Measurements from ENCODE around the gene MAP3K5.
"Not testable (repeated sequence)": the region's sequence is repeated elsewhere in the genome, so short reads cannot be mapped to it uniquely, and the experiment has no call there.

Gene MAP3K5

GRCh38 chr6:136590846-136591245 is 201.4 kb downstream of the MAP3K5 start:
- DNase-seq; intact Hi-C loops (cut with DNase I): not testable (repeated sequence)

GRCh38 chr6:136587527-136587926 is 204.8 kb downstream of the MAP3K5 start:
- intact Hi-C loops (cut with DNase I), result no loop called here
- DNase-seq, result no peak

- intact Hi-C loops (cut with DNase I), result no loop called here
- no peak for DNase-seq
These were observed 206.0 kb downstream of the MAP3K5 start for GRCh38 chr6:136586295-136586694.

GRCh38 chr6:136585523-136585922 is 206.8 kb downstream of the MAP3K5 start:
- DNase-seq; intact Hi-C loops (cut with DNase I): not testable (repeated sequence)

- intact Hi-C loops (cut with DNase I); DNase-seq: not testable (repeated sequence)
These were observed 208.0 kb downstream of the MAP3K5 start for GRCh38 chr6:136584290-136584689.

GRCh38 chr6:136582711-136583471 is 209.4 kb downstream of the MAP3K5 start:
- intact Hi-C loops (cut with DNase I), result loop anchor here (2.0 kb wide), 1 partner anchor 210 kb away; the partner anchor contains the start of gene MAP3K5
- DNase-seq, result no peak

- intact Hi-C loops (cut with DNase I), result no loop called here
- DNase-seq, result no peak
These were observed 212.5 kb downstream of the MAP3K5 start for GRCh38 chr6:136579800-136580199.

- DNase-seq, result no peak
- intact Hi-C loops (cut with DNase I), result no loop called here
These were observed 215.5 kb downstream of the MAP3K5 start for GRCh38 chr6:136576821-136577220.

GRCh38 chr6:136571496-136571895 is 220.8 kb downstream of the MAP3K5 start:
- intact Hi-C loops (cut with DNase I), result no loop called here

GRCh38 chr6:136571065-136571464 is 221.2 kb downstream of the MAP3K5 start:
- intact Hi-C loops (cut with DNase I), result no loop called here
- DNase-seq, result no peak

More at GRCh38 chr6:136571496-136571895, 220.8 kb downstream of the MAP3K5 start:
- DNase-seq, result no peak

- DNase-seq, result no peak
- intact Hi-C loops (cut with DNase I), result no loop called here
These were observed 224.1 kb downstream of the MAP3K5 start for GRCh38 chr6:136568129-136568528.

- intact Hi-C loops (cut with DNase I), result no loop called here
- DNase-seq, result no peak
These were observed 224.6 kb downstream of the MAP3K5 start for GRCh38 chr6:136567688-136568087.

- intact Hi-C loops (cut with DNase I), result no loop called here
- no peak for DNase-seq
These were observed 225.4 kb downstream of the MAP3K5 start for GRCh38 chr6:136566851-136567250.

- DNase-seq, result no peak
These were observed 226.2 kb downstream of the MAP3K5 start for GRCh38 chr6:136566007-136566487.

GRCh38 chr6:136564180-136564579 is 228.1 kb downstream of the MAP3K5 start:
- intact Hi-C loops (cut with DNase I), result no loop called here
- no peak for DNase-seq

More at GRCh38 chr6:136566007-136566487, 226.2 kb downstream of the MAP3K5 start:
- intact Hi-C loops (cut with DNase I), result no loop called here

GRCh38 chr6:136563386-136564152 is 228.7 kb downstream of the MAP3K5 start:
- DNase-seq, result no peak
- intact Hi-C loops (cut with DNase I), result no loop called here

- intact Hi-C loops (cut with DNase I), result no loop called here
These were observed 230.1 kb downstream of the MAP3K5 start for GRCh38 chr6:136562211-136562610.

GRCh38 chr6:136553166-136553787 is 239.0 kb downstream of the MAP3K5 start:
- intact Hi-C loops (cut with DNase I), result no loop called here
- DNase-seq, result no peak

More at GRCh38 chr6:136562211-136562610, 230.1 kb downstream of the MAP3K5 start:
- DNase-seq, result no peak

- DNase-seq, result no peak
- intact Hi-C loops (cut with DNase I), result no loop called here
These were observed 240.2 kb downstream of the MAP3K5 start for GRCh38 chr6:136552054-136552453.

- intact Hi-C loops (cut with DNase I), result loop anchor here (2.0 kb wide), 1 partner anchor 262 kb away; the partner anchor contains the start of gene BCLAF1
- DNase-seq, result no peak
These were observed 241.2 kb downstream of the MAP3K5 start for GRCh38 chr6:136551103-136551502.
